Measurements from ENCODE around the gene SH2D3C.

Gene SH2D3C

GRCh38 chr9:127724012-127724411, 54.5 kb downstream of the SH2D3C start:
- no peak overlapping the region for H4K8ac ChIP-seq (ENCODE audit: low read depth, low read length)
- H4K5ac ChIP-seq (ENCODE audit: low read length): no peak overlapping the region
- no peak overlapping the region for H3K9ac ChIP-seq (ENCODE audit: low read length)
- no peaks in the 10 kb centered on the region for H3K4me1 ChIP-seq (ENCODE audit: control insufficient read depth, low read depth, low read length)
- no peak overlapping the region for H2BK5ac ChIP-seq (ENCODE audit: low read length)
- no peak overlapping the region for H3K4ac ChIP-seq (ENCODE audit: low read depth, low read length)
- DNase-seq: no peak
- no CpG with 5 or more reads among the region's 23 CpGs for WGBS (ENCODE audit: extremely low coverage, insufficient coverage, low lambda C conversion rate)
- no peak overlapping the region for H3K23ac ChIP-seq (ENCODE audit: low read length)
- no peak overlapping the region for H2BK15ac ChIP-seq (replicated peaks; ENCODE audit: low read depth)
- no peak overlapping the region for H2AK5ac ChIP-seq (ENCODE audit: low read length)
- H3K56ac ChIP-seq (ENCODE audit: low read length): no peak overlapping the region
- H3K27me3 ChIP-seq (ENCODE audit: insufficient read depth, low read length, poor library complexity): no peaks in the 10 kb centered on the region
- H3K36me3 ChIP-seq (ENCODE audit: control insufficient read depth, insufficient read depth, low read length): no peaks in the 10 kb centered on the region
- H3K4me3 ChIP-seq (ENCODE audit: low read length): no peak overlapping the region
- H3K18ac ChIP-seq (ENCODE audit: low read length): no peak overlapping the region
- no peaks in the 10 kb centered on the region for H3K79me1 ChIP-seq (ENCODE audit: low read length)
- no peak overlapping the region for H3K27ac ChIP-seq (ENCODE audit: low read depth, low read length)
- no peak overlapping the region for H3K4me2 ChIP-seq (ENCODE audit: low read length)
- no peaks in the 10 kb centered on the region for H3K79me2 ChIP-seq (ENCODE audit: control insufficient read depth, insufficient read depth, low read length)
- no peak overlapping the region for H2BK120ac ChIP-seq (ENCODE audit: low read depth, low read length)

- Histone ChIP-seq H3K4ac (ENCODE audit: low read depth, low read length) (no peak overlapping the region), H3K9ac (ENCODE audit: low read length) (no peak overlapping the region), H3K79me1 (ENCODE audit: low read length) (no peaks in the 10 kb centered on the region), H2BK120ac (ENCODE audit: low read depth, low read length) (no peak overlapping the region), H3K36me3 (ENCODE audit: control insufficient read depth, insufficient read depth, low read length) (no peaks in the 10 kb centered on the region), H3K18ac (ENCODE audit: low read length) (no peak overlapping the region), H2AK5ac (ENCODE audit: low read length) (no peak overlapping the region), H3K4me1 (ENCODE audit: control insufficient read depth, low read depth, low read length) (no peaks in the 10 kb centered on the region), H3K4me3 (ENCODE audit: low read length) (no peak overlapping the region), H2BK15ac (replicated peaks; ENCODE audit: low read depth) (no peak overlapping the region), H3K23ac (ENCODE audit: low read length) (no peak overlapping the region), H3K27me3 (ENCODE audit: insufficient read depth, low read length, poor library complexity) (no peaks in the 10 kb centered on the region), H4K8ac (ENCODE audit: low read depth, low read length) (no peak overlapping the region), H3K27ac (ENCODE audit: low read depth, low read length) (no peak overlapping the region), H3K56ac (ENCODE audit: low read length) (no peak overlapping the region), H3K4me2 (ENCODE audit: low read length) (no peak overlapping the region), H3K79me2 (ENCODE audit: control insufficient read depth, insufficient read depth, low read length) (no peaks in the 10 kb centered on the region), H4K5ac (ENCODE audit: low read length) (no peak overlapping the region), H2BK5ac (ENCODE audit: low read length) (no peak overlapping the region)
- DNase-seq: no peak
- WGBS (ENCODE audit: extremely low coverage, insufficient coverage, low lambda C conversion rate): no CpG with 5 or more reads among the region's 5 CpGs
These were observed 55.0 kb downstream of the SH2D3C start for GRCh38 chr9:127723444-127723843.

- Histone ChIP-seq H3K4me2 (ENCODE audit: low read length) (no peak overlapping the region), H3K79me1 (ENCODE audit: low read length) (no peaks in the 10 kb centered on the region), H4K5ac (ENCODE audit: low read length) (no peak overlapping the region), H2BK15ac (replicated peaks; ENCODE audit: low read depth) (no peak overlapping the region), H3K27ac (ENCODE audit: low read depth, low read length) (no peak overlapping the region), H3K27me3 (ENCODE audit: insufficient read depth, low read length, poor library complexity) (no peaks in the 10 kb centered on the region), H2BK120ac (ENCODE audit: low read depth, low read length) (no peak overlapping the region), H4K8ac (ENCODE audit: low read depth, low read length) (no peak overlapping the region), H2AK5ac (ENCODE audit: low read length) (no peak overlapping the region), H3K4me3 (ENCODE audit: low read length) (no peak overlapping the region), H3K9ac (ENCODE audit: low read length) (no peak overlapping the region), H3K4ac (ENCODE audit: low read depth, low read length) (no peak overlapping the region), H3K23ac (ENCODE audit: low read length) (no peak overlapping the region), H3K36me3 (ENCODE audit: control insufficient read depth, insufficient read depth, low read length) (no peaks in the 10 kb centered on the region), H3K56ac (ENCODE audit: low read length) (no peak overlapping the region), H3K18ac (ENCODE audit: low read length) (no peak overlapping the region), H3K4me1 (ENCODE audit: control insufficient read depth, low read depth, low read length) (no peaks in the 10 kb centered on the region), H3K79me2 (ENCODE audit: control insufficient read depth, insufficient read depth, low read length) (no peaks in the 10 kb centered on the region), H2BK5ac (ENCODE audit: low read length) (no peak overlapping the region)
- no peak for DNase-seq
- no CpG with 5 or more reads among the region's 13 CpGs for WGBS (ENCODE audit: extremely low coverage, insufficient coverage, low lambda C conversion rate)
These were observed 55.5 kb downstream of the SH2D3C start for GRCh38 chr9:127723013-127723412.

- no CpG with 5 or more reads among the region's 12 CpGs for WGBS (ENCODE audit: extremely low coverage, insufficient coverage, low lambda C conversion rate)
- Histone ChIP-seq H2AK5ac (ENCODE audit: low read length) (no peak overlapping the region), H3K9ac (ENCODE audit: low read length) (no peak overlapping the region), H3K4me2 (ENCODE audit: low read length) (no peak overlapping the region), H3K56ac (ENCODE audit: low read length) (no peak overlapping the region), H3K36me3 (ENCODE audit: control insufficient read depth, insufficient read depth, low read length) (no peaks in the 10 kb centered on the region), H3K79me2 (ENCODE audit: control insufficient read depth, insufficient read depth, low read length) (no peaks in the 10 kb centered on the region), H3K18ac (ENCODE audit: low read length) (no peak overlapping the region), H4K8ac (ENCODE audit: low read depth, low read length) (no peak overlapping the region), H3K4ac (ENCODE audit: low read depth, low read length) (no peak overlapping the region), H4K5ac (ENCODE audit: low read length) (no peak overlapping the region), H3K79me1 (ENCODE audit: low read length) (no peaks in the 10 kb centered on the region), H2BK5ac (ENCODE audit: low read length) (no peak overlapping the region), H3K4me1 (ENCODE audit: control insufficient read depth, low read depth, low read length) (no peaks in the 10 kb centered on the region), H3K27ac (ENCODE audit: low read depth, low read length) (no peak overlapping the region), H2BK120ac (ENCODE audit: low read depth, low read length) (no peak overlapping the region), H3K4me3 (ENCODE audit: low read length) (no peak overlapping the region), H3K27me3 (ENCODE audit: insufficient read depth, low read length, poor library complexity) (no peaks in the 10 kb centered on the region), H3K23ac (ENCODE audit: low read length) (no peak overlapping the region), H2BK15ac (replicated peaks; ENCODE audit: low read depth) (no peak overlapping the region)
- no peak for DNase-seq
These were observed 56.3 kb downstream of the SH2D3C start for GRCh38 chr9:127722055-127722745.

GRCh38 chr9:127721391-127721821, 57.1 kb downstream of the SH2D3C start:
- no peaks in the 10 kb centered on the region for H3K4me1 ChIP-seq (ENCODE audit: control insufficient read depth, low read depth, low read length)
- no peaks in the 10 kb centered on the region for H3K27me3 ChIP-seq (ENCODE audit: insufficient read depth, low read length, poor library complexity)
- no peak overlapping the region for H2BK120ac ChIP-seq (ENCODE audit: low read depth, low read length)
- no peak overlapping the region for H2AK5ac ChIP-seq (ENCODE audit: low read length)
- no peak overlapping the region for H3K4ac ChIP-seq (ENCODE audit: low read depth, low read length)
- H3K9ac ChIP-seq (ENCODE audit: low read length): no peak overlapping the region
- no peak overlapping the region for H2BK15ac ChIP-seq (replicated peaks; ENCODE audit: low read depth)
- WGBS (ENCODE audit: extremely low coverage, insufficient coverage, low lambda C conversion rate): no CpG with 5 or more reads among the region's 11 CpGs
- H4K5ac ChIP-seq (ENCODE audit: low read length): no peak overlapping the region
- no peak overlapping the region for H3K23ac ChIP-seq (ENCODE audit: low read length)
- H3K56ac ChIP-seq (ENCODE audit: low read length): no peak overlapping the region
- no peak overlapping the region for H2BK5ac ChIP-seq (ENCODE audit: low read length)
- H3K18ac ChIP-seq (ENCODE audit: low read length): no peak overlapping the region
- no peak overlapping the region for H3K27ac ChIP-seq (ENCODE audit: low read depth, low read length)
- no peaks in the 10 kb centered on the region for H3K79me1 ChIP-seq (ENCODE audit: low read length)
- no peak overlapping the region for H4K8ac ChIP-seq (ENCODE audit: low read depth, low read length)
- no peak overlapping the region for H3K4me2 ChIP-seq (ENCODE audit: low read length)
- no peaks in the 10 kb centered on the region for H3K36me3 ChIP-seq (ENCODE audit: control insufficient read depth, insufficient read depth, low read length)
- DNase-seq: no peak
- H3K4me3 ChIP-seq (ENCODE audit: low read length): no peak overlapping the region
- H3K79me2 ChIP-seq (ENCODE audit: control insufficient read depth, insufficient read depth, low read length): no peaks in the 10 kb centered on the region

- H3K23ac ChIP-seq (ENCODE audit: low read length): no peak overlapping the region
- H3K4me3 ChIP-seq (ENCODE audit: low read length): no peak overlapping the region
- H4K5ac ChIP-seq (ENCODE audit: low read length): no peak overlapping the region
These were observed 57.6 kb downstream of the SH2D3C start for GRCh38 chr9:127720865-127721227.

More at GRCh38 chr9:127720865-127721227, 57.6 kb downstream of the SH2D3C start:
- Histone ChIP-seq H2AK5ac (ENCODE audit: low read length) (no peak overlapping the region), H3K4ac (ENCODE audit: low read depth, low read length) (no peak overlapping the region), H2BK120ac (ENCODE audit: low read depth, low read length) (no peak overlapping the region), H3K9ac (ENCODE audit: low read length) (no peak overlapping the region), H3K18ac (ENCODE audit: low read length) (no peak overlapping the region), H2BK5ac (ENCODE audit: low read length) (no peak overlapping the region), H3K4me2 (ENCODE audit: low read length) (no peak overlapping the region), H3K4me1 (ENCODE audit: control insufficient read depth, low read depth, low read length) (no peaks in the 10 kb centered on the region), H4K8ac (ENCODE audit: low read depth, low read length) (no peak overlapping the region), H2BK15ac (replicated peaks; ENCODE audit: low read depth) (no peak overlapping the region), H3K27me3 (ENCODE audit: insufficient read depth, low read length, poor library complexity) (no peaks in the 10 kb centered on the region), H3K27ac (ENCODE audit: low read depth, low read length) (no peak overlapping the region), H3K79me2 (ENCODE audit: control insufficient read depth, insufficient read depth, low read length) (no peaks in the 10 kb centered on the region), H3K36me3 (ENCODE audit: control insufficient read depth, insufficient read depth, low read length) (no peaks in the 10 kb centered on the region), H3K79me1 (ENCODE audit: low read length) (no peaks in the 10 kb centered on the region), H3K56ac (ENCODE audit: low read length) (no peak overlapping the region)
- no peak for DNase-seq

All from mesendoderm (in vitro differentiated cells).